Measurements from ENCODE around the gene WASL.

Gene WASL

GRCh38 chr7:123681561-123681960 is 67.2 kb downstream of the WASL start:
- DNase-seq: no peak
- Mint-ChIP-seq H3K27ac (no peak overlapping the region), H3K9me3 (no peaks in the 10 kb centered on the region), H3K4me3 (no peak overlapping the region), H3K4me1 (no peaks in the 10 kb centered on the region), H3K36me3 (peaks cover 2 to 14% of the 10 kb centered on the region in 2 donors), H3K27me3 (no peaks in the 10 kb centered on the region)
- ATAC-seq (replicated peaks): no peak

- DNase-seq: no peak
- Mint-ChIP-seq H3K4me1 (no peaks in the 10 kb centered on the region), H3K36me3 (peaks cover 2 to 14% of the 10 kb centered on the region in 2 donors), H3K4me3 (no peak overlapping the region), H3K27me3 (no peaks in the 10 kb centered on the region), H3K9me3 (no peaks in the 10 kb centered on the region), H3K27ac (no peak overlapping the region)
- no peak for ATAC-seq (replicated peaks)
Observed at GRCh38 chr7:123680580-123680979, 68.2 kb downstream of the WASL start.

GRCh38 chr7:123679614-123680013 is 69.2 kb downstream of the WASL start:
- Mint-ChIP-seq H3K4me1 (no peaks in the 10 kb centered on the region), H3K27me3 (no peaks in the 10 kb centered on the region), H3K4me3 (no peak overlapping the region), H3K36me3 (peaks cover 0 to 14% of the 10 kb centered on the region in 2 donors), H3K27ac (no peak overlapping the region), H3K9me3 (no peaks in the 10 kb centered on the region)
- no peak for ATAC-seq (replicated peaks)
- DNase-seq: no peak

- H3K4me1 Mint-ChIP-seq: no peaks in the 10 kb centered on the region
- no peak overlapping the region for H3K4me3 Mint-ChIP-seq
- ATAC-seq (replicated peaks): no peak
- H3K27me3 Mint-ChIP-seq: no peaks in the 10 kb centered on the region
- H3K36me3 Mint-ChIP-seq: peaks cover 0 to 4% of the 10 kb centered on the region in 2 donors
- DNase-seq: no peak
- H3K9me3 Mint-ChIP-seq: no peaks in the 10 kb centered on the region
- H3K27ac Mint-ChIP-seq: no peak overlapping the region
Observed at GRCh38 chr7:123677061-123677715, 71.6 kb downstream of the WASL start.

GRCh38 chr7:123675181-123675473 is 73.7 kb downstream of the WASL start:
- H3K4me1 Mint-ChIP-seq: no peaks in the 10 kb centered on the region
- H3K27me3 Mint-ChIP-seq: no peaks in the 10 kb centered on the region
- no peak overlapping the region for H3K27ac Mint-ChIP-seq
- H3K4me3 Mint-ChIP-seq: no peak overlapping the region
- H3K9me3 Mint-ChIP-seq: no peaks in the 10 kb centered on the region
- ATAC-seq (replicated peaks): no peak
- peaks cover 0 to 4% of the 10 kb centered on the region in 2 donors for H3K36me3 Mint-ChIP-seq
- DNase-seq: no peak

GRCh38 chr7:123674399-123675180 is 74.2 kb downstream of the WASL start:
- Mint-ChIP-seq H3K9me3 (no peaks in the 10 kb centered on the region), H3K36me3 (peaks cover 0 to 4% of the 10 kb centered on the region in 2 donors), H3K27me3 (no peaks in the 10 kb centered on the region), H3K27ac (no peak overlapping the region), H3K4me1 (no peaks in the 10 kb centered on the region), H3K4me3 (no peak overlapping the region)
- DNase-seq (no peak), ATAC-seq (replicated peaks) (no peak)

- no peaks in the 10 kb centered on the region for H3K4me1 Mint-ChIP-seq
Observed at GRCh38 chr7:123673752-123674398, 74.9 kb downstream of the WASL start.

GRCh38 chr7:123673137-123673732 is 75.6 kb downstream of the WASL start:
- no peaks in the 10 kb centered on the region for H3K36me3 Mint-ChIP-seq
- H3K27ac Mint-ChIP-seq: no peak overlapping the region
- H3K4me3 Mint-ChIP-seq: no peak overlapping the region
- H3K9me3 Mint-ChIP-seq: no peaks in the 10 kb centered on the region
- DNase-seq (no peak), ATAC-seq (replicated peaks) (no peak)
- H3K27me3 Mint-ChIP-seq: no peaks in the 10 kb centered on the region
- H3K4me1 Mint-ChIP-seq: no peaks in the 10 kb centered on the region

More at GRCh38 chr7:123673752-123674398, 74.9 kb downstream of the WASL start:
- no peak for DNase-seq
- Mint-ChIP-seq H3K27me3 (no peaks in the 10 kb centered on the region), H3K36me3 (no peaks in the 10 kb centered on the region), H3K9me3 (no peaks in the 10 kb centered on the region), H3K27ac (no peak overlapping the region), H3K4me3 (no peak overlapping the region)
- no peak for ATAC-seq (replicated peaks)

GRCh38 chr7:123669485-123669884 is 79.3 kb downstream of the WASL start:
- no peak for DNase-seq
- H3K27ac Mint-ChIP-seq: no peak overlapping the region
- no peaks in the 10 kb centered on the region for H3K36me3 Mint-ChIP-seq
- H3K4me1 Mint-ChIP-seq: no peaks in the 10 kb centered on the region
- no peak overlapping the region for H3K4me3 Mint-ChIP-seq
- no peak for ATAC-seq (replicated peaks)
- no peaks in the 10 kb centered on the region for H3K9me3 Mint-ChIP-seq
- H3K27me3 Mint-ChIP-seq: peaks cover 2 to 8% of the 10 kb centered on the region in 2 donors

- Mint-ChIP-seq H3K36me3 (no peaks in the 10 kb centered on the region), H3K27ac (no peak overlapping the region), H3K4me3 (no peak overlapping the region), H3K4me1 (no peaks in the 10 kb centered on the region), H3K27me3 (peaks cover 20 to 31% of the 10 kb centered on the region in 2 donors), H3K9me3 (no peaks in the 10 kb centered on the region)
- no peak for ATAC-seq (replicated peaks)
- no peak for DNase-seq
Observed at GRCh38 chr7:123666492-123666891, 82.3 kb downstream of the WASL start.

GRCh38 chr7:123665896-123666295 is 82.9 kb downstream of the WASL start:
- Mint-ChIP-seq H3K27me3 (peaks cover 23 to 37% of the 10 kb centered on the region in 2 donors), H3K4me3 (no peak overlapping the region), H3K4me1 (no peaks in the 10 kb centered on the region), H3K27ac (no peak overlapping the region), H3K9me3 (no peaks in the 10 kb centered on the region), H3K36me3 (no peaks in the 10 kb centered on the region)
- no peak for ATAC-seq (replicated peaks)
- DNase-seq: no peak

- Mint-ChIP-seq H3K36me3 (no peaks in the 10 kb centered on the region), H3K4me1 (no peaks in the 10 kb centered on the region), H3K27me3 (peaks cover 30 to 39% of the 10 kb centered on the region in 2 donors), H3K4me3 (no peak overlapping the region), H3K27ac (no peak overlapping the region), H3K9me3 (no peaks in the 10 kb centered on the region)
- ATAC-seq (replicated peaks) (no peak), DNase-seq (no peak)
Observed at GRCh38 chr7:123665157-123665556, 83.6 kb downstream of the WASL start.

GRCh38 chr7:123663200-123663599 is 85.6 kb downstream of the WASL start:
- no peak overlapping the region for H3K4me3 Mint-ChIP-seq
- H3K27ac Mint-ChIP-seq: no peak overlapping the region
- H3K36me3 Mint-ChIP-seq: no peaks in the 10 kb centered on the region
- H3K9me3 Mint-ChIP-seq: no peaks in the 10 kb centered on the region
- no peak for DNase-seq
- no peak for ATAC-seq (replicated peaks)
- H3K27me3 Mint-ChIP-seq: peaks cover 41 to 47% of the 10 kb centered on the region in 2 donors
- no peaks in the 10 kb centered on the region for H3K4me1 Mint-ChIP-seq

- peaks cover 41 to 47% of the 10 kb centered on the region in 2 donors for H3K27me3 Mint-ChIP-seq
- ATAC-seq (replicated peaks): no peak
- H3K36me3 Mint-ChIP-seq: no peaks in the 10 kb centered on the region
- no peaks in the 10 kb centered on the region for H3K9me3 Mint-ChIP-seq
- no peak overlapping the region for H3K27ac Mint-ChIP-seq
- no peak for DNase-seq
- no peaks in the 10 kb centered on the region for H3K4me1 Mint-ChIP-seq
- no peak overlapping the region for H3K4me3 Mint-ChIP-seq
Observed at GRCh38 chr7:123662755-123663154, 86.0 kb downstream of the WASL start.

Data from stimulated activated naive B cell treated with anti-CD40 and anti-IgM and Interleukin-4, amounts not matched to agents 10 μg/mL and 1 μg/mL and 100 μg/mL, for 72 hours (primary cell).